HUES64 (cell line): ENCODE data around the gene BMPER.

Experiments
- H3K27ac ChIP-seq: 2 replicates; pipeline ENCODE4 v1.7.0; 2013; ENCODE audit warnings: low read depth, low read length, inconsistent platforms
- H3K27me3 ChIP-seq: 2 replicates; pipeline ENCODE4 v1.6.1; 2013; ENCODE audit warnings: mild to moderate bottlenecking, low read length; ENCODE audit not compliant: insufficient read depth
- H3K36me3 ChIP-seq: 2 replicates; pipeline ENCODE4 v1.6.1; 2013; ENCODE audit warnings: mild to moderate bottlenecking, low read length; ENCODE audit not compliant: insufficient read depth
- H3K4me1 ChIP-seq: 2 replicates; pipeline ENCODE4 v1.6.1; 2013; ENCODE audit warnings: mild to moderate bottlenecking, low read length, moderate library complexity; ENCODE audit not compliant: insufficient read depth
- H3K4me3 ChIP-seq: 2 replicates; pipeline ENCODE4 v1.5.1; 2013; ENCODE audit warnings: mild to moderate bottlenecking, low read length, moderate library complexity
- H3K9ac ChIP-seq: 2 replicates; pipeline ENCODE4 v1.6.1; 2013; ENCODE audit warnings: mild to moderate bottlenecking, low read depth, low read length
- H3K9me3 ChIP-seq: 2 replicates; pipeline ENCODE4 v1.6.1; 2013; ENCODE audit warnings: low read depth, low read length; ENCODE audit not compliant: insufficient read depth
- WGBS: fragments of 150-250, 120-280 bp; methylation state at CpG from one replicate; pipeline ENCODE4 v1.1.7; 2013; ENCODE audit warnings: missing lambda C conversion rate; 5-methylcytosine and 5-hydroxymethylcytosine counted together

The BMPER gene

GRCh38 chr7:34011696-34012095 is 106.4 kb downstream of the BMPER start:
- no peaks in the 10 kb centered on the region for H3K9me3 ChIP-seq
- no peak overlapping the region for H3K9ac ChIP-seq
- no peaks in the 10 kb centered on the region for H3K36me3 ChIP-seq
- H3K4me3 ChIP-seq = no peak overlapping the region
- WGBS = 86% methylated on average over 1 of the region's 1 CpG
- H3K27ac ChIP-seq = no peak overlapping the region
- peaks cover 10% of the 10 kb centered on the region for H3K4me1 ChIP-seq
- no peaks in the 10 kb centered on the region for H3K27me3 ChIP-seq

GRCh38 chr7:34013421-34013820 is 108.1 kb downstream of the BMPER start:
- Histone ChIP-seq H3K27me3 (no peaks in the 10 kb centered on the region), H3K27ac (no peak overlapping the region), H3K9me3 (no peaks in the 10 kb centered on the region), H3K4me1 (peaks cover 10% of the 10 kb centered on the region), H3K36me3 (no peaks in the 10 kb centered on the region), H3K4me3 (no peak overlapping the region), H3K9ac (no peak overlapping the region)
- 100% methylated on average over 1 of the region's 1 CpG for WGBS

GRCh38 chr7:34015651-34016050 is 110.3 kb downstream of the BMPER start:
- Histone ChIP-seq H3K27ac (no peak overlapping the region), H3K9me3 (no peaks in the 10 kb centered on the region), H3K36me3 (no peaks in the 10 kb centered on the region), H3K4me1 (peaks cover 10% of the 10 kb centered on the region), H3K4me3 (no peak overlapping the region), H3K9ac (no peak overlapping the region), H3K27me3 (no peaks in the 10 kb centered on the region)
- WGBS = 94% methylated on average over 4 of the region's 4 CpGs

GRCh38 chr7:34016876-34017275 is 111.5 kb downstream of the BMPER start:
- no peak overlapping the region for H3K4me3 ChIP-seq
- H3K27me3 ChIP-seq = no peaks in the 10 kb centered on the region
- H3K9me3 ChIP-seq = no peaks in the 10 kb centered on the region
- no peaks in the 10 kb centered on the region for H3K36me3 ChIP-seq
- H3K9ac ChIP-seq = no peak overlapping the region
- no peak overlapping the region for H3K27ac ChIP-seq
- 93% methylated on average over 3 of the region's 3 CpGs for WGBS
- H3K4me1 ChIP-seq = peaks cover 1% of the 10 kb centered on the region

GRCh38 chr7:34019301-34019790 is 114.0 kb downstream of the BMPER start:
- no peak overlapping the region for H3K9ac ChIP-seq
- no peak overlapping the region for H3K4me3 ChIP-seq
- H3K4me1 ChIP-seq = no peaks in the 10 kb centered on the region; the same call in 1 of the 2 replicates
- no peak overlapping the region for H3K27ac ChIP-seq
- H3K27me3 ChIP-seq = no peaks in the 10 kb centered on the region
- H3K9me3 ChIP-seq = no peaks in the 10 kb centered on the region
- WGBS = 95% methylated on average over 7 of the region's 7 CpGs
- H3K36me3 ChIP-seq = no peaks in the 10 kb centered on the region

- WGBS = 92% methylated on average over 5 of the region's 5 CpGs
- H3K36me3 ChIP-seq = no peaks in the 10 kb centered on the region
- no peaks in the 10 kb centered on the region; the same call in 1 of the 2 replicates for H3K4me1 ChIP-seq
- H3K4me3 ChIP-seq = no peak overlapping the region
- no peak overlapping the region for H3K9ac ChIP-seq
- H3K27ac ChIP-seq = no peak overlapping the region
- H3K9me3 ChIP-seq = no peaks in the 10 kb centered on the region
- H3K27me3 ChIP-seq = no peaks in the 10 kb centered on the region
Observed at GRCh38 chr7:34022626-34023025, 117.3 kb downstream of the BMPER start.

- H3K36me3 ChIP-seq = no peaks in the 10 kb centered on the region
- 85% methylated on average over 5 of the region's 5 CpGs for WGBS
Observed at GRCh38 chr7:34025600-34025999, 120.3 kb downstream of the BMPER start.

GRCh38 chr7:34026481-34027190 is 121.3 kb downstream of the BMPER start:
- Histone ChIP-seq H3K27ac (no peak overlapping the region), H3K4me1 (no peaks in the 10 kb centered on the region), H3K9ac (no peak overlapping the region), H3K9me3 (no peaks in the 10 kb centered on the region), H3K36me3 (no peaks in the 10 kb centered on the region), H3K4me3 (no peak overlapping the region), H3K27me3 (no peaks in the 10 kb centered on the region)
- WGBS = 84% methylated on average over 4 of the region's 4 CpGs

More at GRCh38 chr7:34025600-34025999, 120.3 kb downstream of the BMPER start:
- Histone ChIP-seq H3K4me3 (no peak overlapping the region), H3K9ac (no peak overlapping the region), H3K9me3 (no peaks in the 10 kb centered on the region), H3K4me1 (no peaks in the 10 kb centered on the region; the same call in 1 of the 2 replicates), H3K27me3 (no peaks in the 10 kb centered on the region), H3K27ac (no peak overlapping the region)

GRCh38 chr7:34031156-34031555 is 125.8 kb downstream of the BMPER start:
- 97% methylated on average over 2 of the region's 2 CpGs for WGBS
- Histone ChIP-seq H3K36me3 (no peaks in the 10 kb centered on the region), H3K4me1 (peaks cover 4% of the 10 kb centered on the region; the same call in 1 of the 2 replicates), H3K27ac (no peak overlapping the region), H3K27me3 (no peaks in the 10 kb centered on the region), H3K9ac (no peak overlapping the region), H3K4me3 (no peak overlapping the region), H3K9me3 (no peaks in the 10 kb centered on the region)

- Histone ChIP-seq H3K36me3 (no peaks in the 10 kb centered on the region), H3K4me1 (peaks cover 9% of the 10 kb centered on the region; the same call in 1 of the 2 replicates), H3K27me3 (no peaks in the 10 kb centered on the region), H3K9me3 (no peaks in the 10 kb centered on the region), H3K9ac (no peak overlapping the region), H3K4me3 (no peak overlapping the region), H3K27ac (no peak overlapping the region)
- WGBS = 100% methylated on average over 1 of the region's 1 CpG
Observed at GRCh38 chr7:34034728-34035127, 129.4 kb downstream of the BMPER start.

- H3K4me1 ChIP-seq = peaks cover 9% of the 10 kb centered on the region; the same call in 1 of the 2 replicates
- H3K9ac ChIP-seq = no peak overlapping the region
- WGBS = 74% methylated on average over 8 of the region's 8 CpGs
- H3K9me3 ChIP-seq = no peaks in the 10 kb centered on the region
- H3K36me3 ChIP-seq = no peaks in the 10 kb centered on the region
- no peak overlapping the region for H3K27ac ChIP-seq
- no peaks in the 10 kb centered on the region for H3K27me3 ChIP-seq
- no peak overlapping the region for H3K4me3 ChIP-seq
Observed at GRCh38 chr7:34036051-34036920, 130.9 kb downstream of the BMPER start.
